Measurements from ENCODE around the gene PLXNA2.

PLXNA2 gene

DNA sequence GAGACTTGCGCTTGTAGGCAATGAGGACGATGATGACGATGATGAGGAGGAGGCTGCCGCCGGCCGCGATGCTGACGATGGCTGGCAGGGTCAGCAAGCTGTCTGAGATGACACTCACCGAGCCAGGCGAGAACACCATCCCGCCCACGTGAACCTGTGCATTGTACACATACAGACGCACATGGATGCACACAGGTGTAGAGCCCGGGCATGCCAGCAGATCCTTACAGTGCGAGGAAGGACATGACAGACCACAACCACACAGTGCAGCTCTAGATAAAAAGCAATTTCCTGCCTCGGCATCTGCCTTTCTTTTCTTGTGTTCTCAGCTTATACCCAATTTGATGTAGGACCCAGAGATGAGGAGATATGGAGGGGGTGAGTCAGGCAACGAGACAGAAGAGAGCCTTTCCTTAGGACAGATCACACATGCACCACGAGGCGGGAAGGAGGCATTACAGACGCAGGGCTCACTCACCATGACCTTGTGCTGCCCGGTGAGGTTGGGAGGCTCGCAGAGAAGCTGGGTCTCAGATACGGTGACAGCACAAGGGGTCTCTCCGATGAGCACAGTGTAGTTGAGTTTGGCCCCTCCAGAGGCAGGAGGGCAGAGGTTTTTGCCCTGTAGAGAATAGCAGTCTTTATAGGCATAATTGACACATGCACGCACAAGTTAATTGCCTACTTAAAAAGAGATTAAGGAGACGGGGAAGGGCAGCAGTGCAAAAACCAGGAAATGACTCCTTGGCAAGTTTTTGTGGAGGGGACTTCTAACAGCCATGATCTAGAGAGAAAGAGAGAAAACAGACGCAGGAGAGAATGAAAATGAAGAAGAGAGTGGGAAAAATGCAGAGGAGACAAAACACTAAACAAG is 199.4 kb downstream of the PLXNA2 start:
- ATAC-seq = no peak
- TF ChIP-seq, protein P1, sequence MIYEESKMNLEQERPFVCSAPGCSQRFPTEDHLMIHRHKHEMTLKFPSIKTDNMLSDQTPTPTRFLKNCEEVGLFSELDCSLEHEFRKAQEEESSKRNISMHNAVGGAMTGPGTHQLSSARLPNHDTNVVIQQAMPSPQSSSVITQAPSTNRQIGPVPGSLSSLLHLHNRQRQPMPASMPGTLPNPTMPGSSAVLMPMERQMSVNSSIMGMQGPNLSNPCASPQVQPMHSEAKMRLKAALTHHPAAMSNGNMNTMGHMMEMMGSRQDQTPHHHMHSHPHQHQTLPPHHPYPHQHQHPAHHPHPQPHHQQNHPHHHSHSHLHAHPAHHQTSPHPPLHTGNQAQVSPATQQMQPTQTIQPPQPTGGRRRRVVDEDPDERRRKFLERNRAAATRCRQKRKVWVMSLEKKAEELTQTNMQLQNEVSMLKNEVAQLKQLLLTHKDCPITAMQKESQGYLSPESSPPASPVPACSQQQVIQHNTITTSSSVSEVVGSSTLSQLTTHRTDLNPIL (CRISPR knock-in tag; IDR thresholded peaks at IDR 0.05; ENCODE audit: low read depth) = no peak
- TF ChIP-seq ESRRG (CRISPR knock-in tag; IDR thresholded peaks at IDR 0.05) (no peak), SNAI2 (CRISPR knock-in tag; IDR thresholded peaks at IDR 0.05) (no peak), ZNF8 (CRISPR knock-in tag; IDR thresholded peaks at IDR 0.05) (no peak), TOX (CRISPR knock-in tag; IDR thresholded peaks at IDR 0.05; ENCODE audit: borderline replicate concordance) (no peak), ZC3H10 (CRISPR knock-in tag; IDR thresholded peaks at IDR 0.05) (no peak), BACH2 (CRISPR knock-in tag; IDR thresholded peaks at IDR 0.05; ENCODE audit: borderline replicate concordance) (no peak)
- TF ChIP-seq, protein P2, sequence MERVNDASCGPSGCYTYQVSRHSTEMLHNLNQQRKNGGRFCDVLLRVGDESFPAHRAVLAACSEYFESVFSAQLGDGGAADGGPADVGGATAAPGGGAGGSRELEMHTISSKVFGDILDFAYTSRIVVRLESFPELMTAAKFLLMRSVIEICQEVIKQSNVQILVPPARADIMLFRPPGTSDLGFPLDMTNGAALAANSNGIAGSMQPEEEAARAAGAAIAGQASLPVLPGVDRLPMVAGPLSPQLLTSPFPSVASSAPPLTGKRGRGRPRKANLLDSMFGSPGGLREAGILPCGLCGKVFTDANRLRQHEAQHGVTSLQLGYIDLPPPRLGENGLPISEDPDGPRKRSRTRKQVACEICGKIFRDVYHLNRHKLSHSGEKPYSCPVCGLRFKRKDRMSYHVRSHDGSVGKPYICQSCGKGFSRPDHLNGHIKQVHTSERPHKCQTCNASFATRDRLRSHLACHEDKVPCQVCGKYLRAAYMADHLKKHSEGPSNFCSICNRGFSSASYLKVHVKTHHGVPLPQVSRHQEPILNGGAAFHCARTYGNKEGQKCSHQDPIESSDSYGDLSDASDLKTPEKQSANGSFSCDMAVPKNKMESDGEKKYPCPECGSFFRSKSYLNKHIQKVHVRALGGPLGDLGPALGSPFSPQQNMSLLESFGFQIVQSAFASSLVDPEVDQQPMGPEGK (CRISPR knock-in tag; IDR thresholded peaks at IDR 0.05; ENCODE audit: borderline replicate concordance) = no peak

DNA sequence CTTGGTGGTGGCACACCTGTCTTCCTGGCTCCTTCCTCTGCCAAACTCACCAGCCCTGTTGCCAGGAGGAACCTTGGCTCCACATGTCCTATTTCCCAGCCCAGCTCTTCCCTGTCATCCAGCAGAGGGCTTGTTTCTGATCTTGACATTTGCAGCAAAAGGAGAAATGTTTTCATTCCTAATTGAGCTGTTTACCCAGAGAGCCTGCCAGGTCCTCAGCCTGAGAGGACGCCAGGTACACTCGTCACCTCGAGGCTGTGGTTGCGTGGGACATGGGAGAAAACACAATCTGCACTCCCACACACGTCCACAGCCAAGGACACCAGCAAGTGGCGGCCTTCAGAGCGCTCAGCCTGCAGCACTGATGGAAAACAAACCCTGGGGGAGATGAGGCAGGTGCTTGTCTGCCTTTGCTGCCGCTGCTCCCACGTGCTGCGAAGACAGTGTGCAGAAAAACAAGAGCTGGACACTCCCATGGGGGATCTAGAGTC is 200.4 kb downstream of the PLXNA2 start:
- no peak for ATAC-seq
- TF ChIP-seq ZFP3 (CRISPR knock-in tag; IDR thresholded peaks at IDR 0.05) (no peak), ESRRG (CRISPR knock-in tag; IDR thresholded peaks at IDR 0.05) (no peak), ARNTL (CRISPR knock-in tag; IDR thresholded peaks at IDR 0.05; ENCODE audit: borderline replicate concordance, low read depth) (no peak), CSDC2 (CRISPR knock-in tag; IDR thresholded peaks at IDR 0.05) (no peak), PPARA (CRISPR knock-in tag; IDR thresholded peaks at IDR 0.05; ENCODE audit: borderline replicate concordance) (no peak), TOX (CRISPR knock-in tag; IDR thresholded peaks at IDR 0.05; ENCODE audit: borderline replicate concordance) (no peak), GLIS3 (CRISPR knock-in tag; IDR thresholded peaks at IDR 0.05) (no peak), RARB (CRISPR knock-in tag; IDR thresholded peaks at IDR 0.05) (no peak), ISL1 (CRISPR knock-in tag; IDR thresholded peaks at IDR 0.05) (no peak), ZNF8 (CRISPR knock-in tag; IDR thresholded peaks at IDR 0.05) (no peak), ZNF565 (CRISPR knock-in tag; conservative IDR thresholded peaks at IDR 0.05; ENCODE audit: low read depth) (no peak), OSR1 (CRISPR knock-in tag; IDR thresholded peaks at IDR 0.05) (no peak), ZFP30 (CRISPR knock-in tag; IDR thresholded peaks at IDR 0.05) (no peak)
- TF ChIP-seq, protein P3, sequence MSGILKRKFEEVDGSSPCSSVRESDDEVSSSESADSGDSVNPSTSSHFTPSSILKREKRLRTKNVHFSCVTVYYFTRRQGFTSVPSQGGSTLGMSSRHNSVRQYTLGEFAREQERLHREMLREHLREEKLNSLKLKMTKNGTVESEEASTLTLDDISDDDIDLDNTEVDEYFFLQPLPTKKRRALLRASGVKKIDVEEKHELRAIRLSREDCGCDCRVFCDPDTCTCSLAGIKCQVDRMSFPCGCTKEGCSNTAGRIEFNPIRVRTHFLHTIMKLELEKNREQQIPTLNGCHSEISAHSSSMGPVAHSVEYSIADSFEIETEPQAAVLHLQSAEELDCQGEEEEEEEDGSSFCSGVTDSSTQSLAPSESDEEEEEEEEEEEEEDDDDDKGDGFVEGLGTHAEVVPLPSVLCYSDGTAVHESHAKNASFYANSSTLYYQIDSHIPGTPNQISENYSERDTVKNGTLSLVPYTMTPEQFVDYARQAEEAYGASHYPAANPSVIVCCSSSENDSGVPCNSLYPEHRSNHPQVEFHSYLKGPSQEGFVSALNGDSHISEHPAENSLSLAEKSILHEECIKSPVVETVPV (CRISPR knock-in tag; IDR thresholded peaks at IDR 0.05) = no peak
- TF ChIP-seq, protein P4, sequence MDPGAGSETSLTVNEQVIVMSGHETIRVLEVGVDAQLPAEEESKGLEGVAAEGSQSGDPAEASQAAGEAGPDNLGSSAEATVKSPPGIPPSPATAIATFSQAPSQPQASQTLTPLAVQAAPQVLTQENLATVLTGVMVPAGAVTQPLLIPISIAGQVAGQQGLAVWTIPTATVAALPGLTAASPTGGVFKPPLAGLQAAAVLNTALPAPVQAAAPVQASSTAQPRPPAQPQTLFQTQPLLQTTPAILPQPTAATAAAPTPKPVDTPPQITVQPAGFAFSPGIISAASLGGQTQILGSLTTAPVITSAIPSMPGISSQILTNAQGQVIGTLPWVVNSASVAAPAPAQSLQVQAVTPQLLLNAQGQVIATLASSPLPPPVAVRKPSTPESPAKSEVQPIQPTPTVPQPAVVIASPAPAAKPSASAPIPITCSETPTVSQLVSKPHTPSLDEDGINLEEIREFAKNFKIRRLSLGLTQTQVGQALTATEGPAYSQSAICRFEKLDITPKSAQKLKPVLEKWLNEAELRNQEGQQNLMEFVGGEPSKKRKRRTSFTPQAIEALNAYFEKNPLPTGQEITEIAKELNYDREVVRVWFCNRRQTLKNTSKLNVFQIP (CRISPR knock-in tag; IDR thresholded peaks at IDR 0.05; ENCODE audit: borderline replicate concordance, low read depth) = no peak
- TF ChIP-seq, protein P2 (CRISPR knock-in tag; IDR thresholded peaks at IDR 0.05; ENCODE audit: borderline replicate concordance) = no peak

DNA sequence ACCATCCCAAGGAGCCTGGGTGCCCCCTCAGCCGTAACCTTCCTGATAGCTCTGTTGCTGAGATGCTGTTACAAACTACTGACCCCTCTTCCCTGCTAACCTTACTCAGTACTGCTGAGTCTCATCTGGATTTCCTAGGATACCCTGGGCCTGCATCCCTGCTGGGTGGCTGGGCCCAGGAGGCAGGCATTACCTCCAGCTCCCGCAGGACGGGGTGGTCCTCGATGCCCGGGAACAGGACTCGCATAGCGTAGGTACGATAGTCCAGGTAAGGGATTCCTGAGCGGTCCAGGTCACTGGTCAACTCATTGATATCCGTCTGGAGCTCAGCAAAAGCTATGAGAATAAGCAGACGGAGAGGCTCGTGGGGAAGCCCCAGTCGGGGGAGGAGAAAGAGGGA is 201.3 kb downstream of the PLXNA2 start:
- no peak for ATAC-seq
- TF ChIP-seq ARNTL (CRISPR knock-in tag; IDR thresholded peaks at IDR 0.05; ENCODE audit: borderline replicate concordance, low read depth) = no peak
- TF ChIP-seq ZNF70 (CRISPR knock-in tag; IDR thresholded peaks at IDR 0.05) = no peak
- TF ChIP-seq ZC3H10 (CRISPR knock-in tag; IDR thresholded peaks at IDR 0.05) = no peak
- TF ChIP-seq TCF4 (CRISPR knock-in tag; IDR thresholded peaks at IDR 0.05; ENCODE audit: borderline replicate concordance) = no peak
- TF ChIP-seq SNAI2 (CRISPR knock-in tag; IDR thresholded peaks at IDR 0.05) = no peak
- TF ChIP-seq ZFP3 (CRISPR knock-in tag; IDR thresholded peaks at IDR 0.05) = no peak
- no peak for TF ChIP-seq ZNF8 (CRISPR knock-in tag; IDR thresholded peaks at IDR 0.05)
- TF ChIP-seq, protein P1 (CRISPR knock-in tag; IDR thresholded peaks at IDR 0.05; ENCODE audit: low read depth) = no peak
- TF ChIP-seq ISL1 (CRISPR knock-in tag; IDR thresholded peaks at IDR 0.05) = no peak
- TF ChIP-seq ZFP30 (CRISPR knock-in tag; IDR thresholded peaks at IDR 0.05) = no peak
- TF ChIP-seq, protein P2 (CRISPR knock-in tag; IDR thresholded peaks at IDR 0.05; ENCODE audit: borderline replicate concordance) = no peak
- TF ChIP-seq CSDC2 (CRISPR knock-in tag; IDR thresholded peaks at IDR 0.05) = no peak
- TF ChIP-seq BACH2 (CRISPR knock-in tag; IDR thresholded peaks at IDR 0.05; ENCODE audit: borderline replicate concordance) = no peak
- TF ChIP-seq, protein P3 (CRISPR knock-in tag; IDR thresholded peaks at IDR 0.05) = no peak
- TF ChIP-seq PPARA (CRISPR knock-in tag; IDR thresholded peaks at IDR 0.05; ENCODE audit: borderline replicate concordance) = no peak
